ENCODE results near the gene TGFBRAP1. TPM values are rescaled to one million over a fixed set of nuclear protein-coding genes. Genes with fewer than 3 reads are reported as not detected.
"Not testable (repeated sequence)": the region's sequence is repeated elsewhere in the genome, so short reads cannot be mapped to it uniquely, and the experiment has no call there.

The TGFBRAP1 gene
- total RNA-seq, 1 experiment from 2014 or later = 12.3 TPM

DNA sequence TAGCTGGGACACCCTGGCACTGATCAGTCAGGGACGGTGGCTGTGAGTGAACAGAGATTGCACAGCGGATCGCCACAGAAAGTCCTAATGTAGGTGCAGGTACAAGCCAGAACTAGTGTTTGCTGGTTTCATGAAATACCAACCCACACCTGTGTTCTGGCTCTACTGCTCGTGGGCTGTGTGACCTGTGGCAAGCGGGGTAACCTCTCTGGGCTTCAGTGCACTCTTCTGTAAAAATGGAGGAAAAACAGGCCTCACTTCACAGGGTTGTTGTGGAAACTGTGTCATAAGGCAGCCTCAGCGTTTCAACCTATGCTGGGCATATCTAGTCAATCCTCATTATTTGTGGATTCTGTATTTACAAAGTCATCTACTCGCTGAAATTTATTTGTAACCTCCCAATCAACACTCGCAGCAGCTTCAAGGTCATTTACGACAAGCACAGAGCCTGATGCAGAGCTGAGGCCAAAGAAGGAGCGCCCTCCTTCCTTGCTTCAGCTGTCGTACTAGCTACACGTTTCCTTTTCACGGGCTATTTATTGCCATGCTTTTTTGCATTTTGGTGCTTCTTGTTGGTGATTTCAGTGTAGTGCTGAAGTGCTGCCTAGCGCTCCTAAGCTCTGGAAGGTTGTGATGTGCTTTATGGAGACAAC, 58.0 kb downstream of the TGFBRAP1 start:
- no peak for DNase-seq (ENCODE audit: low read depth)

DNA sequence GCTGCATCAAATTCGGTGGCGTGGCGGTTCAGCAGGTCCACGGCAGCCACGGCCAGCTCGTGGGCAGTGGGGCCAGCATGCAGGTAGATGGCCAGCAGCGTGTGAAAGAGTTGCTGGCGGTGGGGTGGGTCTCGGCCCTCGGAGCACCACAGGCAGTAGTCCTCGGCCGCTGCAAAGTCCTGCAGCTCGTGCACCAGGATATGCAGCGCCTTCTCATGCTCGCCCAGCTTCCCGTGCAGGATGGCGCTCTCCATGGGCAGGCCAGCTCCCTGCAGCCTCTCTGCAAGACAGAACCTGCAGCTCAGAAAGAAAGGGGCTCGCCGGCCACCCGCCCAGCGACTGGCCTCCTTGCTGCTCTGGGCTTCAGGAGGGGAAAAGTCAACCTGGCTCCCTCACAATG, 60.1 kb downstream of the TGFBRAP1 start:
- DNase-seq (ENCODE audit: low read depth) = no peak

DNA sequence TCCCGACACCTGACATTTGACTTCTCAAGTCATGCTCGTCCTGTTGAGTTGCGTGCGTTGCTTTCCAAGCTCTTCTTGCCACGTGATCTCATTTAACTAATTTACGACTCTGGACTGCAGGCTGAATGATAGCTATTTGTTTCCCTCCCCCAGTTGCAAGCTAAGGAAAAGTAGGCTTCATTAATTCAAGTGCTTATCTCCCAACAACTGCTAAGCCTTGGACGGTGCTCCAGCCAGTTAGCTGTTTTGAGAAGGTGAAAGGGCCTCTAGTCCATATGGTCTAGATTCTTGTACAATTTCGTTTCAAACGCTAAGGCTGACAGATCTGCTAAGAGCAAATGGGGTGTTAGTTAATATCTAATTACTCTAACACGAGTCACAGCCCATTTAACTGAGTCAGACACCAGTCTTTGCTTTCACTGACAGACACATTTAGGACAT, 66.9 kb downstream of the TGFBRAP1 start:
- no peak for DNase-seq (ENCODE audit: low read depth)

DNA sequence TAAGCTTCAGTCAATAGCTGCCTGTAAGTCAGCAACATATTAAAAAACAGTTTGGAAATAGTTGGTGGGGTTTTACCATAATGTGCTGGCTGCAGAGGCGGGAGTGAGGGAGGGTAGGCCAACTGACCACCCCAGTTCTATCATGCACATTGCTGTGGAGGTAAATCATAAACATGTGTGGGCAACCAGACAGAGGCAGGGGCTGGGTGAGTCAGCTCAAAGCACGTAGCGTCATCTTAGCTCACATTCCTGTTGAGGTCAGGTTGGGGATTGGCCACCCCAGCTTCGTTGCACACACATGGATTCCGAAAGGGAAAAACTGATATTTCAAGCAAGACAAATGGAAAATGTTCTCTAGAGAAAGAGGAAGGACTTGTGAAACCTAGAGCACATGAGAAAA, 68.5 kb downstream of the TGFBRAP1 start:
- DNase-seq (ENCODE audit: low read depth) = peak; percentile 94

DNA sequence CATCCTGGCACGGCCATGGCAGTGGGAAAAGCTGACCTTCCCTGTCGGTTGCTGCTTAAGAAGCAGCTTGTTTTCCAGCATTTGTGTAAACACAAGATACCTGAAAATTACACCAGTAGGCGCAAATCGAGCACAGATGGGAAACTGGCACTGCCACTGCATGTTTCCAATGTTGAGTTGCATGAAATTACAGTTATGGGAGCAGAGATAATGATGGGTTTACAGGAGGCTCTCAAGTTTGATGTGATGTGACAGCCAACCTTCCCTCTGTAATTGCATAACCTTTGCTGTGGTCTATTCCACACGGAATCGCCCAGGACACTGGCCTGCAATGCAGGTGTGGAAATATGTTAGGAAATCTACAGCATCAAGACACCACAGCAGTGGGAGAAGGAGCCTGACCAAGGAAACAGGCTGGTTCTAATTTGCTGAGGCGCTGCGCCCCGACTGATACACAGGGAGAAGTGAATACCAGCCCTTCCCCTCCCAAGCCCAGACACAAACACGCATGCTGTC, 70.6 kb downstream of the TGFBRAP1 start:
- DNase-seq (ENCODE audit: low read depth) = no peak

DNA sequence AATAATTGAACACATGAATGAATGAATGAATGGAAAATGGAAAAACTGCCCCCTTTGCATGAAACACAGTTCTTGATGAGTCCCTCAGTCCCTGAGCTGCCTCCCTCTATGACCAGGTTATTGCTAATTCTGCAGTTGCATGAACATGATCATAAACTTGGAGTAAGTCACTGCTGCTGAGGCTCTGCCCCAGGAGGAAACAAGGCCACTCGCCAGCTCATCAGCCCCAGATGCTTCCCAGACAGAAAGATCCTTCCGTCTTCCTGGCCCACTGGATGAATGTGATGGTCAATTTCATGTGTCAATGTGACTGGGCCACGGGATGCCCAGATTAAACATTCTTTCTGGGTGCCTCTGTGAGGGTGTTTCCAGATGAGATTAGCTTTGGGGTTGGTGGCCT, 71.6 kb downstream of the TGFBRAP1 start:
- peak; percentile 60 for DNase-seq (ENCODE audit: low read depth)

DNA sequence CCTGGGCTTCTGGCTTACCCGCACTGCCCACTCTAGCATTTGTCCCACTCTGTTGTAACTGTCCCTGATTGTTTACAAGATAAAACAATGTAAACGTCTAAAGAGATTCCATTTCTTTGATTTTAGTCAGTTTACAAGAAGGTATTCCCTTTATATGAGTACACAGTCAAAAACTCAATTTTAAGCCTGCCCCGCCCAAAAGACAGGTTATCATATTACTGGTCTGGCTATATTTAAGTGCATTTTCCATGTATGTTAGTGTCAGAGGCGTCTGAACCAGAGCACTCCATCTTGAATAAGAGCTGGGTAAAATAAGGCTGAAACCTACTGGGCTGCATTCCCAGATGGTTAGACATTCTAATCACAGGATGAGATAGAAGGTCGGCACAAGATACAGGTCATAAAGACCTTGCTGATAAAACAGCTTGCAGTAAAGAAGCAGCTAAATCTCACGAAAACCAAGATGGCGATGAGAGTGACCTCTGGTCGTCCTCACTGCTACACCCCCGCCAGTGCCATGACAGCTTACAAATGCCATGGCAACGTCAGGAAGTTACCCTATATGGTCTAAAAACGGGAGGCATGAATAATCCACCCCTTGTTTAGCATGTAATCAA, 73.0 kb downstream of the TGFBRAP1 start:
- DNase-seq (ENCODE audit: low read depth) = peak; percentile 64

DNA sequence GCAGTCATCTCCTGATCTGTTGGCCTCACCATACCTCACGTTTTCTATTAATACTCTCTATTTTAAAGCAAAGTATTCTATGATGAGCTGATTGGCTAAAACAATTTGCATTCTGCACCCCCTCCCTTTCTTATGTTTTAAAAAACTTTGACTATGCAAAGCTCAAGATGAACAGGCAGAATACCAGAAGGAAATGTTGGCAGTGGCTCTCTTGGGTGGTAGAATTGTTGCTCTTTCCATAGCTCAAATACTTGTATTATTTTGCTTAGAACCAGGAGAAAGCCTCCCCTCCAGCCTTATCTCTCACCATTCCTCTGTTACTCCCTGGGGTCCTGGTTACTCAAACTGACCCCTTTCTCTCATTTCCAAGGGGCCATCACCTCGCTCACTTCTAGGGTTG, 73.6 kb downstream of the TGFBRAP1 start:
- no peak for DNase-seq (ENCODE audit: low read depth)

DNA sequence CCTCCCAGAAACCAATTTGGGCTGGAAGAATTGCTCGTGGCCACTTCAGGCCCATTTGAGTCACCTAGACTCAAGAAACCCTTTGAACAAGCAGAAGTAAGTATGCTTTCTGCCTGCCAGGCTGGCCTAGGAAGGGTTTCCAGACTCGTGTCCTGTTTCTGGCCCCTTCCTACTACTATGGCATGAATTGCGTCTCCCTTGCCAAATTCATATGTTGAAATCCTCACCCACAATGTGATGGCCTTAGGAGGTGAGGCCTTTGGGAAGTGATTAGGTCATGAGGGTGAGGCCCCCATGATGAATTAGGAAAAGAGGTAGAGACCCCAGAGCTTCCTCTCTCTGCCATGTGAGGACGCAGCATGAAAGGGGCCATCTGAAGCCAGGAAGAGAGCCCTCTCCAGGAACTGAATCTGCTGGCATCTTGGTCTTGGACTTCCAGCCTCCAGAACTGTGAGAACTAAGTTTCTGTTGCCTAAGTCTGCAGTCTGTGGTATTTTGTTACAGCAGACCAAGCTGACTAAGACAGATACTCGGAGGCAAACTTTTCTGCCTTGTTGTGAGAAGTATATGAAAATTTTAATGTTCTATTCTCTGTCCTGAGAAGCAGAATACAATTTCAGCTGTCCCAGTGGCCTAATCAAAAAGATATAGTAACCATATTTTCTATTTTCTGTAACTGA, 74.9 kb downstream of the TGFBRAP1 start:
- DNase-seq (ENCODE audit: low read depth) = no peak

DNA sequence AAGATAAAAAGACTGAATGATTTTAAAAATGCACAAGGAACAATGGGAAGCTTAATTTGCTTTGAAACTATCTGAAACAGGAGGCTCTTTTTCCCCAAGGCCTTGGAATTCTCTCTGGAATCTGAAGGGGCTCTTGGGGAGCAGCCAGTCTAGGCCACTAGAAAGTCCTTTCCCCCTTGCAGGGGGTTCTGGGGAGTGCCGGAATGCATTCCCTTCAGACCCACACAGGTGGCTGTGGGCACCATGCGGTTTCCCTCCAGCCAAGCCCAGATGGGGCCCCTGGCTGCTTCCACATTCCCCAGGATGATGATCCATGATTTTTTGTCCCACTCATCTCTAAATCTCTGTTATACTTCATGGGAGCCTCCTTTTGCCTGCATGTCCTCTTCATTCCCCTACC, 77.3 kb downstream of the TGFBRAP1 start:
- peak; percentile 79 for DNase-seq (ENCODE audit: low read depth)

DNA sequence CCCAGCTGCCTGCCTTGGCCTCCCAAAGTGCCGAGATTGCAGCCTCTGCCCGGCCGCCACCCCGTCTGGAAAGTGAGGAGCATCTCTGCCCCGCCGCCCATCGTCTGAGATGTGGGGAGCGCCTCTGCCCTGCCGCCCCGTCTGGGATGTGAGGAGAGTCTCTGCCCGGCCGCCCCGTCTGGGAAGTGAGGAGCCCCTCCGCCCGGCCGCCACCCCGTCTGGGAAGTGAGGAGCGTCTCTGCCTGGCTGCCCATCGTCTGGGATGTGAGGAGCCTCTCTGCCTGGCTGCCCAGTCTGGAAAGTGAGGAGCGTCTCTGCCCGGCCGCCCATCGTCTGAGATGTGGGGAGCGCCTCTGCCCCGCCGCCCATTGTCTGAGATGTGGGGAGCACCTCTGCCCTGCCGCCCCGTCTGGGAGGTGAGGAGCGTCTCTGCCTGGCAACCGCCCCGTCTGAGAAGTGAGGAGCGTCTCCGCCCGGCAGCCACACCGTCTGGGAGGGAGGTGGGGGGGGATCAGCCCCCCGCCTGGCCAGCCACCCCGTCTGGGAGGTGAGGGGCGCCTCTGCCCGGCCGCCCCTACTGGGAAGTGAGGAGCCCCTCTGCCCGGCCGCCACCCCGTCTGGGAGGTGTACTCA, 78.4 kb downstream of the TGFBRAP1 start:
- not testable (repeated sequence) for DNase-seq (ENCODE audit: low read depth)

DNA sequence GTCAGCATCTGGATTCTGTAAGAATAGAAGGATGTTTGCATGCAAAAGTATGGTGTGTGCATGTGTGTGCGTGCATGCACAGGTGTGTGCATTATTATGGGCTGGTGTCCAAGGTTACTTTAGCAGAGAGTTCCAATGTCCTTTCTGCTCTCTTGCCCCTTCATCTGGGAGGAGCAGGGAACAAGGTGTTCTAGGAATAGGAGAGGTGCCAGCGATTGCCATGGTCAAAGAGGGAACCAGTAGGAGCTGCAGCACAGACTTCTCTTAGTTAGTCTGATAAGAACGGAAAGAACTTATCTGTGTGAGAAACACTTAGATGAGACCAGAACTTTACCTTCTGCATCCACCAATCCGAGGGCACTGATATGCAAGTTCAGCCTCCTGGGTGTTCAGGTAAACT, 79.6 kb downstream of the TGFBRAP1 start:
- no peak for DNase-seq (ENCODE audit: low read depth)

DNA sequence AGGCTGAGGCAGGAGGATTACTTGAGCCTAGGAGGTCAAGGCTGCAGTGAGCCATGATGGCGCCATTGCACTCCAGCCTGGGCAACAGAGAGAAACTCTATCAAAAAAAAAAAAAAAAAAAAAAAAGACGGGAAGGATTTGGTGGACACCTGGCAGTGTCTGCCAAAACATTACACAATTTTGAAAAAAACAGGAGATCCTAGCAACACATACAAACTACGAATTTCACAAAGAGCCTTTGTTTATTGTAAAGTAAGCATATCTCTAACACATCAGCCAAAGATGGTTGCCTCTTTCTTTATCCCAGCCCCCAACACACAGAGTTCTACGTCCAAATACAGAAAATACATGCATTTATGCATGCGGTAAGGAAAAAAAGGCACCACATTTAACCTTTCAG, 80.4 kb downstream of the TGFBRAP1 start:
- no peak for DNase-seq (ENCODE audit: low read depth)

DNA sequence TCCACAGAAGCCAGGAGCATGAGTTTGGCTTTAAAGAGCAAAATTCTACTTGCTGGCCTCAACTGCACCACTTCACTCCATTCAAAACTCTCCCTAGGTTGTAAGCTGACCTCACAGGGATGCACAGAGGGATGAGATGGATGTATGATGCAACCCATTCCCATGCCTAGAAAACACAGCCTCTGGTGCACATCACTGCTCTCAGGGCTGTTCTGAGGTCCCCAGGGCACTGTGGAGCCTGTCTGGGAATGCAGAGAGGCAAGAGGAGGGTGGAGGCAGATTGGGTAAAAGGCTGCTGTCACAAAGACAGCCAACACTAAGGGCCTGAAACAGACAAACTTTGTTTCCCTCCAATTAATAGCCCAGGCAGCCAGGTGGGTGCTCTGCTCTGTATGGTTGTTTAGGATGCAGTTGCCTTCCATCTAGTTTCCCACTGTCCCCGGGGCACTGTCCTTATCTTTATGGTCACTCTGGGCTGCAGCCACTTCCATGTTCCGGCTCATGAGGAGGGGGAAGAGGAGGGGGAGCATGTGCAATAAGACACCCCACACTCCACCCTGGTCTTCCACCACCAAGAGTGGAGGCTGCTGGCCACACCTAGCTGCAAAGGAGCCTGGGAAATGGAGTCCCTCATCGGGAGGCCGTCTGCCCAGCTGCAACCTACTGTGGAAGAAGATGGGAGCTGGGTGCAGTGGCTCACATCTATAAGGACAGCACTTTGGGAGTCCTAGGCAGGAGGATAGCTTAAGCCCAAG, 81.0 kb downstream of the TGFBRAP1 start:
- no peak for DNase-seq (ENCODE audit: low read depth)

DNA sequence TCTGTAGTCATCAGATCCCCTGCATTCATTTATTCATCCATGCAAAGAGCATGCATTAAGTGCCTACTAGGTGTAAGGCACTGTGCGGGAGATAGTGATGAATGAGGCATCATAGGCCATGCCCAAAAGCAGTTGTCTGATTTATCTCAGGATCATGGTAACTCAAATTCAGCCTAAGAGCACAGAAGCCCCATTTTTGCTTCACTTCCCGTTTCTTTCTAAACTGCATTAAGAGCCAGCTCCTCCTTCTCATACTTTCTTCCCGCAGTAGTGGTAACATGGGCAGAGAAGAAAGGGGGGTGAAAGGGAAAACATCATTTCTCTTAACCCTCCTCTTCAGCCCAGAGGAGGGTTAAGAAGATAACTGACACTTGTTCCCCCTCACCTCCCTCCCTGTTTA, 85.1 kb downstream of the TGFBRAP1 start:
- no peak for DNase-seq (ENCODE audit: low read depth)

DNA sequence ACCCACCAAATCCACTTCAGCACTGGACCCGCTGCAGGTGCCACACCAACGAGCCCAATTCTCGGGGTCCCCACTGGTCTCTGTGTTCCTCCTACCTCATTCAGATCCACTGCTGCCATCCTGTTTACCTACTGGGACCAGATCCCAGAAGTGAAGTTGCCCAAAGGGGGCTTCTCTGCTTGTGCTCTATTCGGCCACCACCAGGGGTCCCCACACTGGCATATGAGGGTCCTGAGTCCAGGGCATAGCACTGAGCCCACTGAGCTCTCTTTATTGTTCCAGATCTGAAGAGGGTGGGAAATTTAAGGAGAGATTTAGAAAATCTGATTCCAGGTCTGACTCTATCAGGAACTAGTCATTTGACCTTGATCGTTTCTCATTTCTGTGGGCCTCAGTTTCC, 85.6 kb downstream of the TGFBRAP1 start:
- no peak for DNase-seq (ENCODE audit: low read depth)

DNA sequence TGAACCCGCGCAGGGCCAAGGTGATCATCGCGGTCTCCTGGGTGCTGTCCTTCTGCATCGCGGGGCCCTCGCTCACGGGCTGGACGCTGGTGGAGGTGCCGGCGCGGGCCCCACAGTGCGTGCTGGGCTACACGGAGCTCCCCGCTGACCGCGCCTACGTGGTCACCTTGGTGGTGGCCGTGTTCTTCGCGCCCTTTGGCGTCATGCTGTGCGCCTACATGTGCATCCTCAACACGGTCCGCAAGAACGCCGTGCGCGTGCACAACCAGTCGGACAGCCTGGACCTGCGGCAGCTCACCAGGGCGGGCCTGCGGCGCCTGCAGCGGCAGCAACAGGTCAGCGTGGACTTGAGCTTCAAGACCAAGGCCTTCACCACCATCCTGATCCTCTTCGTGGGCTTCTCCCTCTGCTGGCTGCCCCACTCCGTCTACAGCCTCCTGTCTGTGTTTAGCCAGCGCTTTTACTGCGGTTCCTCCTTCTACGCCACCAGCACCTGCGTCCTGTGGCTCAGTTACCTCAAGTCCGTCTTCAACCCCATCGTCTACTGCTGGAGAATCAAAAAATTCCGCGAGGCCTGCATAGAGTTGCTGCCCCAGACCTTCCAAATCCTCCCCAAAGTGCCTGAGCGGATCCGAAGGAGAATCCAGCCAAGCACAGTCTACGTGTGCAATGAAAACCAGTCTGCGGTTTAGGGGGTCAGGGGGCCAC, 87.1 kb downstream of the TGFBRAP1 start:
- no peak for DNase-seq (ENCODE audit: low read depth)

DNA sequence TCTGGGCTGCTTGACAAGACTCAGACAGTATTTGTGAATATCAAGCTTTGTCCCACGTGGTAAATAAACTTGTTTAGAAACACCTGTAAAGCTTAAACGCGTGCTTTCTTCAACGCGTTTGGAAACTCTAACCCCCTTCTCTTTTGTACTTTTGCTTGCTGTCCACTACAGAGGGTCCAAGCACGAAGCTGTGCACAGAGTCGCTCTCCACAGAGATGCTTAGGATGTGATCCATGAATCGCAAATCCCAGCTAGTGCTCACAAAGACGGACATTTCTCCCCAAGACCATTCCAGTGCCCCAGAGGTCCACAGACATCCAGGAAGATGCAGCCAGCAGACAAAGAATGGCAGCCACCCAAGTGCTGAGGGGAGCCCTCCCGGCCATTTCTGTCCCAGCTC, 88.1 kb downstream of the TGFBRAP1 start, which contains the start of gene GPR45:
Gene GPR45 (plus strand): TSS at position 301 of the 400 bp plus-strand sequence. CDS start 116 bp downstream, outside the sequence.
- no peak for DNase-seq (ENCODE audit: low read depth)

DNA sequence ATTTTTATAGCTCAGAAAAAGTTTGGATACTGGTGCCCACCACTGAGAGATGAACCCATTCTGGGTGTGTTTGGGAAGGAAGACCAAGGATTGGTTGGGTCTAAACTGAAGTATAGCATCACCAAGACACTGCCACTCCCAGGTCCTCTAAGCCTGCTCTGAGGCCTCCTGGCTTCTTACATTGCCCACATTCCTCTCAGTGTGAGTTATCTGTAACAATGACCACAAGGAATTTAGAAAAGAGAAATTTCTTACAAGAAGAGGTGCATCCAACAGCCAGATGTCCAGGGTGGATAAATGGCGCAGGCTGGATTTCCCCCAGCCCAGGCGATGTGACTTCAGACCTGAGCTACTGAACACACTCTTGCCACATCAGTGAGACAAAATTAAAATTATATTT, 89.6 kb downstream of the TGFBRAP1 start:
- DNase-seq (ENCODE audit: low read depth) = peak; percentile 92

DNA sequence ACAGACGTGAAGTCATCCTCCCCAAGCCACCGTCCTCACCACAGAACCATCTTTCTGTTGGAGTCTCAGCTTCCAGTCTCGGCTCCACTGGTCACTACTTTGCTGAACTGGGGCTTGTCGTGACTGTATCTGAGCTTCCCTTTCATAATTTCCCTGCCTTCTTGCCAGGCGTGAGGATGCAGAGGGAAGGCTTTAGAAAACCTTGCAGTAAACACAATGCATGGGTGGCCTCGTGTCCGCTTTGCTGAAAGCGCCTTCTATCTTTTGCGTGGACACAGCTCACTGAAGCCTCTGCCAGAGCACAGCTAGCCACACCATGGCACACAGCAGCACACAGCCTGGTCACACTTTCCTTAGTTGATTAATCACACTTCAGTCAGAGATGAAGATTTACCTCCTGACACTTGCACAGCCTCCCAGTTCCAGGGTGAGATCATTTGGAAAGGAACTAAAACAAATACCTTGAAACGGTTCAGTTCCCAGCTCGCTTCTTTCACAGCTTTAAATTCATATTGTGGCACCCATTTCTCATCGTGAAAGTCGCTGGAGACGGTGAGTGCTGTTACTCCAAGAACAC, 90.8 kb downstream of the TGFBRAP1 start:
- peak; percentile 32 for DNase-seq (ENCODE audit: low read depth)

Data from RPMI7951 (cell line).